NCI-H510A treated with DMSO at 0.1 percent for 48 hours (cell line): ENCODE measurements around the gene RCAN3.
A peak's percentile ranks its signal among the peaks of the same experiment; 100 is the strongest.
"Not testable (repeated sequence)": the region's sequence is repeated elsewhere in the genome, so short reads cannot be mapped to it uniquely, and the experiment has no call there.

Experiments used
- DNase-seq: peaks from one replicate; lab custom pipeline; 2025; lab: John Stamatoyannopoulos, UW

RCAN3 gene

DNA sequence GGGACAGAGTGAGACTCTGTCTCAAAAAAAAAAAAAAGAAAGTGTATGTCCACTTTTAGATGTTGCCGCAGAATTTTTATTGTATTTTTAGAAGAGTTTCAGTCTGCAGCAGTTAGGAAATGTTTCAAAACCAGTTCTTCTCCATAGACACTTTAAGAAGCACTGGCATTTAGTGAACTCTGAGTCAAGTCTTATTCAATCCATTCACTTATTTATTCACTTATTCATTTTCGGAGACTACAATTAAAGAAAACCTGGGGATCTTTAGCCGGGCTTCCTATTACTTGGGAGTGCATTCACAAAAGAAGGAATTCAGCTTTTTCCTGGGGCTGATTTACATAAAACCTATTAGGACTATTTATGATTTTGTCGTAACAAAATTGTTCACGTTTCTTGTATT is 12.3 kb downstream of the RCAN3 start:
- no peak for DNase-seq

DNA sequence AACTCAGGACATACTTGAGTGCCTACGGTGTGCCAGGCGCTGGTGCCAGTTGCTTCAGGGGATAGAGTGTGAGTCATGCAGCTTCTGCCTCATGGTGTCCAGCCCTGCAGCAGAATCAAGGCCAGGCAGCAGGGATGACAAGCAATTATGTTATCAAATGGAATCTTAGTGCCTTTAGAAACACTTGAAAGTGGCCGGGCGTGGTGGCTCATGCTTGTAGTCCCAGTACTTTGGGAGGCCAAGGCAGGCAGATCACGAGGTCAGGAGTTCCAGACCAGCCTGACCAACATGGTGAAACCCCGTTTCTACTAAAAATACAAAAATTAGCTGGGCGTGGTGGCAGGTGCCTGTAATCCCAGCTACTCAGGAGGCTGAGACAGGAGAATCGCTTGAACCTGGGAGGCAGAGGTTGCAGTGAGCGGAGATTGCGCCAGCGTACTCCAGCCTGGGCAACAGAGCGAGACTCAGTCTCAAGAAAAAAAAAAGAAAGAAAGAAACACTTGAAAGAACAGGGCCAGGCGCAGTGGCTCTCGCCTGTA is 13.1 kb downstream of the RCAN3 start:
- DNase-seq, result not testable (repeated sequence)

DNA sequence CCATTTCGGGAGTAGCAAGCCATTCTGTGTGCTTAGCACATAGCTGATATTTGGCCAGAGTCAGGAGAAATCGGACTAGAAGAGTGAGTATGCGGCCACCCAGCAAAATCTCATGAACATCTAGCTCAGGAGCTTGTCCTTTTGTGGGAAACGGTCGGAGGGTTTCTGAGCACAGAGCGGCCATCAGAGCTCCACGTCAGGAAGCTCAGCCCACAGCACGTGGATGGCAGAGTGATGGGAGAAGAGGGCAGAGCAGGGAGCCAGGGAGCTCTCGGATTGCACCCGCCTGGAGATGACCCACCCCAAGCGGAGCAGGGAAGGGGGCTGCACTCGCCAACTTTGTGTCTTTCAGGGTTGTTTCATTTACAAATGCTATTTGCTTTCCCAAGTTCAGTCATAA is 13.9 kb downstream of the RCAN3 start:
- DNase-seq, result no peak

DNA sequence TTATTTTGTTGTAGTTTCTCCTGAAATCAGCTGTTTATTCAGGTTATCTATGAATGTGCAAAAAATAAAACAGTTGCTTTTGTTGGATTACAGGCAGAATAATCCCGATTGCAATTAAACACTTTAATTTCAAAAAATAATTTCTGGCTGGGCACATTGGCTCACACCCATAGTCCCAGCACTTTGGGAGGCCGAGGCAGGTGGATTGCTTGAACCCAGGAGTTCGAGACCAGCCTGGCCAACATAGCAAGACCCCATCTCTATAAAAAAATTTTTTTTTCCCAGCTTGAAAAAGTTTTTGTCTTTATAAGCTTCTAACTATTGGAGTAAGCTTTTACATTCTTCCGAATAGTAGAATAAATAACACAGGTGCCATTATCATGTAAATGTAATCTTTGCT is 15.3 kb downstream of the RCAN3 start:
- no peak for DNase-seq

DNA sequence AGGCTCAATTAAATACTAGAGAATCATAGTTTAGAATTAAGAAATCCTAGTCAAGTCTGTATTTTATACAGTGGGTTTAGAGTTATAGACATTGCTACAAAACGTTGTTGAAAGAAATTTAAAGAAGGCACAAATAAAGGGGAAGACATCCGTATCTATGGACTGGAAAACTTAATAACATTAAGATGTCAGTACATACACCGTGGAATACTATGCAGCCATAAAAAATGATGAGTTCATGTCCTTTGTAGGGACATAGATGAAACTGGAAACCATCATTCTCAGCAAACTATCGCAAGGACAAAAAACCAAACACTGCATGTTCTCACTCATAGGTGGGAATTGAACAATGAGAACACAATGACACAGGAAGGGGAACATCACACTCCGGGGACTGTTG is 17.6 kb downstream of the RCAN3 start:
- DNase-seq, result not testable (repeated sequence)

DNA sequence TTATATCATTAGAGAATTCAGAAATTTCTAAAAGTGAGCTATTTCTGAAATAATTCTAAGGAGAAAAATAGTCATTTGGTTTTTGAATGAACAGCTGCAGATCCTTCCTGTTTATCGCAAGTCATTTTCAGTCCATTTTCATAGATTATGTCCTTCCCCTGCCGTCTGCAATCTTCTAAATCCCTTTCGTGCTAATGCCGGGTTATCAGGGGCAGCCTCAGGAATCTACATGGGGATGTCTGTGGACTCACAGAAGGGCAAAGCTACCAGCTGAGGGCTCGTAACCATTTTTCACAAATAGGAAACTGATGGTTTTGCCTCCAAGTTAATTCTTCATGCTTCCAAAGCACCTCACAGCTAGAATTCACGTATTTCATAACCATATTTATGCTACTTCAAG is 23.0 kb downstream of the RCAN3 start:
- no peak for DNase-seq

DNA sequence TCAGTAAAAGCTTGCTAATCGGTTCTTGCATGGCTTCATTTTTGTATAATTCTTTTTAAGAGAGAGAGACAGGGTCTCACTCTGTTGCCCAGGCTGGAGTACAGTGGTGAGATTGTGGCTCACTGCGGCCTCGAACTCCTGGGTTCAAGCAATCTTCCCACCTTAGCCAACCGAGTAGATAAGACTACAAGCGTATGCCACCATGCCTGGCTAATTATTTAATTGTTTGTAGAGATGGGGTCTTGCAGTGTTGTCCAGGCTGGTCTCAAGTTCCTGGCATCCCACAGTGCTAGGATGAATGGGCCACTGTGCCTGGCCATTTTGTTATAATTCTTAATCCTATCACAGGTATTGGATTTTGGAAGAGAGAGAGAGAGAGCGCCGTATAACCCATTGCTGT is 23.4 kb downstream of the RCAN3 start:
- DNase-seq, result no peak

DNA sequence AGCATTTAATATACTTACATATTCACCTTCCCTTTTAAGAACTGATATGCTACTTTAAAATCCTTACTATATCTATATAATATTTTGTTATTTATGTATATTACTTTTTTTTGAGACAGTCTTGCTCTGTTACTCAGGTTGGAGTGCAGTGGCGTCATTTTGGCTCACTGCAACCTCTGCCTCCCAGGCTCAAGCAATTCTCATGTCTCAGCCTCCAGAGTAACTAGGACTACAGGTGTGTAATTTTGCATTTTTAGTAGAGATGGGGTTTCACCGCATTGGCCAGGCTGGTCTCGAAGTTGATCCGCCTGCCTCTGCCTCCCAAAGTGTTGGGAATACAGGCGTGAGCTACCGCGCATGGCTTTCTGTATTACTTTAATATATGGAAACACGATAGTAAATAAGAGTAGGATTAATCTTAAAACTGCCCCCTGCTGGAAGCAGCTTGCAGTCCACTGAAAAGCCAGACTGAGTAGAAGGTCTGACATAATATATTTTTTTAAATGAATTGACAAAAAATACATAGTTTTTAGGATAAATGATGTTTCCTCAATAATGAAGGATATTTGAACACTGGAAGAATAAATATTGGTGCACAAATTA is 24.4 kb downstream of the RCAN3 start:
- DNase-seq, result no peak

DNA sequence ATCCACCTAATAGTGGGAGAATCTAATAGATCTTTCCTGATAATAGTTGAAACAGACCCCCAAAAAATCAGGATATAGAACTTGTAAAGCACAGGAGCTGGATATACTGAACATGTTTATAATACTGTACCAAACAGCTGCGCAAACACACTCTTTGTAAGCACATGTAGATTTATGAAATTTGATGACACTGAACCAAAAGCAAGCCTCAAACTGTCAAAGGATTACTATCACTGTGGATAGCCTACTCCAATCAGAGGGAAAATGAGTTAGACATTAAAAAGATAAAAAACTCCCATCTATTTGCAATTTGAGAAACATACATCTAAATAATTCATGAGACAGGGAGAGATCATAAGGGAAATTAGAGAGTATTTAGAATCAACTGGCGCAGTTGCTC is 26.1 kb downstream of the RCAN3 start:
- peak; percentile 69 for DNase-seq

DNA sequence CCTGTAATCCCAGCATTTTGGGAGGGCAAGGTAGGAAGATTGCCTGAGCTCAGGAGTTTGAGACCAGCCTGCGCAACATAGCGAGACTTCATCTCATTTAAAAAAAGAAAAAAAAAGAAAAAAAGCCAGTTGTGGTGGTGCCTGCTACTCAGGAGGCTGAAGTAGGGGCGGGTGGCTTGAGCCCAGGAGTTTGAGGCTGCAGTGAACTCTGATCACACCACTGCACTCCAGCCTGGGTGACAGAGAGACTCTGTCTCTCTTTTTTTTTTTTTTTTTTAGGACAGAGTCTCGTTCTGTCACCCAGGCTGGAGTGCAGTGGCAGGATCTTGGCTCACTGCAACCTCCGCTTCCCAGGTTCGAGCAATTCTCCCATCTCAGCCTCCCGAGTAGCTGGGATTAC is 26.7 kb downstream of the RCAN3 start:
- not testable (repeated sequence) for DNase-seq

DNA sequence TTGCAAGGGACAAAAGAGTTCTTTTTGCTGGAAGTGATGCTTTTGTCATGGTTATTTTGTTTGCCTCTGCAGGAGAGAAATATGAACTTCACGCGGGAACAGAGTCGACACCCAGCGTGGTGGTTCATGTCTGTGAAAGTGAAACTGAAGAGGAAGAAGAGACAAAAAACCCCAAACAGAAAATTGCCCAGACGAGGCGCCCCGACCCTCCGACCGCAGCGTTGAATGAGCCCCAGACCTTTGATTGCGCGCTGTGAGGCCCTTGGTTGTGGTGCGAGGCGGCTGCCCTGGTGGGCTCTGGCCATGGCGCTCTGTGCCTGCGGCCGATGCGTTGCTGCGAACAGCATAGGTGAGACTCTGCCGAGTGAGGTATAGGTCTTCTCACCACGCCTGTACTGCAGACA is 32.4 kb downstream of the RCAN3 start:
- DNase-seq, result no peak

DNA sequence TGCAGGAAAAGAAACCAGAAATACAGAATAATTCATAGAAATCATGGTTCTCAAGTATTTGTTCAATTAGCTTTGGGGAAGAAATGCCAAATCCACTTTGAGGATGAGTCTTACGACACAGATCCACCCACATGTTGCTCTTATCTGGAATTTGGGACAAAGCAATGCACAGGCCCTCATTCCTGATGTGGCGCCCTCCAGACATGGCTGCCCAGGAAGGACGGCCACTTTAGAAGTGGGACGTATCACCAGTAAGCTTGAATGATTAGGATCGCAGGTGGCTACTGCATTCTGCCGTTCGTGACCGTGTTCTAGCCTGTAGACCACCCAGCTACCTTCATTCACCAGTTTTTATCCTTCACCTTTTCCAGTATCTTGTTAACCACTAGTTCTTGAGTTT is 33.1 kb downstream of the RCAN3 start:
- no peak for DNase-seq

DNA sequence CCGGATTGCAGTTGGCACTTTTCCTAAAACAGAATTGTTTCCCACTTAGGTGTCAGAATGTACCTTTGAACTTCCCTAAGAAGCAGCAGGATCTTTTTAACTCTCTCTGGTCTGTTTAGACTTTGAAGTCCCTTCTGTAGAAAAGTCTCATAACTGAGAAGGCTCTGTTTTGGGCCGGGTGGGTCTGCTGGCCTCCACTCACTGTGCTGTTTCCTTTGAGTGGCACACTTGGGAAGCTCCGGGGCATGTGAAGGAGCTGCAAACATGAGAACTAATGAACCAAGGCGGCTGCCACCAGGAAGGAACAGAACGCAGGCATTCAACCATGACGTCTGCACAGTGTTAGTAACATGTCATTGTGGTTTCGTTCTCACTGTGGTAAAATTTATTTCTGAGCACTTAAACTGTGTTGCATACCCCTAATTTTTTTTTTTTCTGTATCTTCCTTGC is 33.8 kb downstream of the RCAN3 start:
- peak; percentile 72 for DNase-seq

DNA sequence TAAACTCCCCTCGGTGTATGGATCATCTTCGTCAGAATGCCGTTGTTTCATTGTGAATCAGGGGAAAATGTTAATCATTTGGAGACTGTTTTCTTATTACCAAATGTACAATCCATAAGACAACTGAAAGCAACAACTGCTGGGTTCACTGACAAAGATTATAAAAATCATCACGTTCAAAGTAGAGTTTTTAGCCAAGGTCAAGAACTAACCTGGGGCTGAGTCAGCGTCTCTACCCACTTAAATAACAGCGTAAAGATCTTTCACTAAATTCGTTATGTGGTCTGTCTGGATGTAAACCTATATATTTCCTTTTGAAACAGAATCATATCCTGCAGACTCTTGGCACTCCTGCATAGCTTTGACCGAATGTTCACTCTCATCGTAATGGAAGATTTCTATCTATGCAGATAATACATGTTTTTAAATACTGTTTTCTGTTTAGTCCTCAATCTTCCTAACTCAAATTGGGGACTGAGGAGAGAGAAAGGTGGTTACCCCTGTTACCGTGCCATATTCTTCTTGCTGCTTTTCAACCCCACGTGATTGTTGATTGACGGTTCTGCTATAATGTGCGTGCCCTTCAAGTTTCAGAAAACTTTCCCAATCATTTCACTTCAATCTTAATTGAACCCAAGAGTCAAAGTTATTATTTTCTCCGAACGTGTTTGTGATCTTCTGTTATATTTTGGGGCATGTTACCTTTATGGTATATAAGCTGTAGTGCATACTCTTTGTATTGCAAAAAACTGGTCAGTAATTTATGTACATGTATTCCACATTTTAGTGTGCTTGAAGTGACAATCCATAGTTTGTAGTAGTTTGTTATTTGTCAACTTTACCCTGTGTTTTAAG is 37.6 kb downstream of the RCAN3 start:
- DNase-seq, result no peak

DNA sequence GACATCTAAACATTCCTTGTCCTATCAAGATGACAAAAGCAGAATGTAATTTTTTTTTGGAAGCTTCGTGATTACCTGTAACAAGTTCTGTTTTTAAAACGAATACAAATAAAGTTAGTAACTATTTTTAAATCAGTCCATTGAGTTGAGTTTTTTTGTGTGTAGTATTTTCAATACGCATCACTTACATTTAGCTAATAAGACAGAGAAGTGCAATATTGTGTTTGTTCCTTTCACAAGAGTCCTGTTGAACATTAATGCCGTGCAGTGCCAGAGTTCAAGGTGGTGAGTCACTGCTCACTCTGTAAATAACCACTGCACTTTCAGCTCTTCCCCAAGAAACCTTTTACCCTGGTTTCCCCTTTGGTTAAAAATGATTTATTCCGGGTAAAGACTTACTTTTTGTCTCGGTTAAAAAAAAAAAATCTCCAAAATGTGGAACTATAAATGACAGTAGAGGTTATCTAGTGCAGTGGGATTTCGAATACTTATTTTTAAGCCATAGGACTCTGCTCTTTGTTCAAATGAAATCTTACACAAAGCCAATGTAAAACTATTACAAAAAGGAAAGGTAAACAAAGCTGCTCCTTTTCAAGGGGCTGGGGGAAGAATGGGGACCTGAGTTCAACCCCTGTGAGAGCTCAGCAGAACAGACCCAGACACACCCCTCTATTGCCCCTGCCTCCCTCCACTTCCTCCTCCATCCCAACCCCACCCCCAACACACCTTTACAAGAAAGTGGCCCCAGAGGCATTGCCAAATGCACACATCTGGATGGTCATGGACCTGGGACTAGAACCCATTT is 38.5 kb downstream of the RCAN3 start:
- DNase-seq, result peak; percentile 34

DNA sequence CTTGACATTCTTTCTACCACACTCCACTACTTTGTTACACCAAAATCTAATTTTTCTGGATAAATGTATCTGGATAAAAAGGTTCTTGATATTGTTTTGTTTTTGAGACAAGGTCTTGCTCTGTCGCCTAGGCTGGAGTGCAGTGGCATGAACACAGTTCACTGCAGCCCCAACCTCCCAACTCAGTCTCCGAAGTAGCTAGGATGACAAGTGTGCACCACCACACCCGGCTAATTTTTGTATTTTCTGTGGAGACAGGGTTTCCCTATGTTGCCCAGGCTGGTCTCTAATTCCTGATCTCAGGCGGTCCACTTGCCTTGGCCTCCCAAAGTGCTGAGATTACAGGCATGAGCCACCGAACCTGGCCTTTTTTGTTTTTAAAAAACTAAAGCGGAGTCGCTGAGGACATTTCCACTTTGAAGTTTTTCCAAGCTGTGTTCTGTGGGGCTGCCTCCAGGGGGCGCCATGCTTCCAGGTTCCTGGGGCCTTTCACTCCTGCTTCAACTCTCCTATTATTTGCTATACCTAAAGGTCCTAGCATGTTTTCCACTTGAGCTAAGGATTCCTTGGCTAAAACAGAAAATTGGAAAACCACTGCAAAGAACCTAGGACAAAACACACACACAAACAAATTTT is 39.2 kb downstream of the RCAN3 start:
- no peak for DNase-seq

DNA sequence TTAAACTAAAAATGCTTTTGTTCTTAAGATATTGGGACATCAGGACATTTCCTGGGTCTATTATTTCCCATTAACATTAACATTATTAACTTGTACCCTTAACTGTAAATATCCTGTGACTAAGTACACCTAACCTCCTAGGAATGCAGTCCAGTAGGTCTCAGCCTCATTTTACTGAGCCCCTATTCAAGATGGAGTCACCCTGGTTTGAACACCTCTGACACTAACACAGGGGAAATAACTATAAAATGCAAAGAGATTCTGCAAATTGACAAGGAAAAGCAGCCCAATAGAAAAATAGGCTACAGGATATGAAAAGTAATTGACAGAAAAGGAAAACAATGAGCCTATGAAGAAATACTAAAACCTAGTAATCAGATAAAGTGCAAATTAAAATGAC is 41.6 kb downstream of the RCAN3 start:
- no peak for DNase-seq

DNA sequence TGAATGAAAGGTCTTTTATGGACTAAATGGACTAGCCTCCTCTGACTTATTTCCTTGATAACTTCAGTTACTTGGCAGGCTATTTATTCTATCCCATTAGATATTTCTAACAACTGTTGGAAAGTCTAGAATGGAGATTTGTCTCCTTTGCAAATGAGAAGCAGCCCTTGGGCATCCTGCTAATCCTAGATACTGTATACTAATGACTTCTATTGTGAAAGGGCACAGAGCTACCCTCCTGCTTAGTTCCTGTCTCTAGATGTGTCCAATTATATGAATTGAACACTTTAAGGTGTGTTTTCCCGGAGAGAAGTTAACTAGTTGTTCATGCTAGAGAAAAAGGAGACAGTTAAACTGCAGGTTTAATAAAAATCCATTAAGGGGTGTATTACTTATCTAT is 43.0 kb downstream of the RCAN3 start:
- no peak for DNase-seq

DNA sequence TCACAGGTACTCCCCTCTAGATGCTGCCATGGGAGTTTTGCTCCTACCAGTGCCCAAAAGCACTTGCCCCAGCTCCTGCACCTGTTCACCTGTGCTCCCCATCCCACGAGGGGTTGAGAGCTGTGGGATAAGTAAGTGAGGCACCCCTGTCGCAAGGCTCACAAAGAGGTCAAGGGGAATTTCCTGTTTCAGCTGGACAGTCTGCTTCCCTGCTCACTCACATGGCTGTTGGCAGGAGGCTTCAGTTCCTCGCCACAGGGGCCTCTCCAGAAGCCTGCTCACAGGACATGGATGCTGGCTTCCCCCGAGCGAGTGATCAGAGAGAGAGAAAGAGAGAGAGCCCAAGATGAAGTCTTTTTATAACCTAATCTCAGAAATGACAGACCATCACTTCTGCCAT is 44.6 kb downstream of the RCAN3 start:
- no peak for DNase-seq

DNA sequence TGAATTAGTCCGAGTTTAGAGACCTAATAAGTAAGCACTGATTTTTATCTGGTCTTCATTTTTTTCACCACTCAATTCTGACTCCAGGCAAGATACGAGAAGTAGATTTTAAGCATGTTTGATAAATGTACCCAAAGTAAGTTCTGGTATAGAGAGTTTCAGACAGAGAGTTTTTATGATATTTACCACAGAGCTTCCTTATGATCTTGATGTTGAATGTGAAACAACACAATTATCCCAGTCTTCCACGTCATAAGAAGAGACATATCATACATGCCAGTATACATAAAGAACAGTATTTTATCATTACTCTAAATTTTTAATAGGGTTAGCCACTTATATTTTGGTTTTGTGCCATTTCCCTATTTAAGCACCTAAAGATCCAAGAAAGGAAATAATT is 45.4 kb downstream of the RCAN3 start:
- DNase-seq, result no peak

DNA sequence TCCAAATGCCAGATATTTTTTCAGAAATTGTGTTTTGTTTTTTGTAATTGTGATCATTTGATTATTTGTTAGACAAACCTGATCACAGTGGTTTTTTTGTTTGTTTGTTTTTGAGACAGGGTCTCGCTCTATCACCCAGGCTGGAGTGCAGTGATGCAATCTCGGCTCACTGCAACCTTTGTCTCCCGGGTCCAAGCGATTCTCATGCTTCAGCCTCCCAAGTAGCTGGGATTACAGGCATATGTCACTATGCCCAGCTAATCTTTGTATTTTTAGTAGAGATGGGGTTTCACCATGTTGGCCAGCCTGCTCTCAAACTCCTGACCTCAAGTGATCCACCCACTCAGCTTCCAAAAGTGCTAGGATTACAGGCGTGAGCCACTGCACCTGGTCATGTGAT is 46.6 kb downstream of the RCAN3 start:
- not testable (repeated sequence) for DNase-seq

DNA sequence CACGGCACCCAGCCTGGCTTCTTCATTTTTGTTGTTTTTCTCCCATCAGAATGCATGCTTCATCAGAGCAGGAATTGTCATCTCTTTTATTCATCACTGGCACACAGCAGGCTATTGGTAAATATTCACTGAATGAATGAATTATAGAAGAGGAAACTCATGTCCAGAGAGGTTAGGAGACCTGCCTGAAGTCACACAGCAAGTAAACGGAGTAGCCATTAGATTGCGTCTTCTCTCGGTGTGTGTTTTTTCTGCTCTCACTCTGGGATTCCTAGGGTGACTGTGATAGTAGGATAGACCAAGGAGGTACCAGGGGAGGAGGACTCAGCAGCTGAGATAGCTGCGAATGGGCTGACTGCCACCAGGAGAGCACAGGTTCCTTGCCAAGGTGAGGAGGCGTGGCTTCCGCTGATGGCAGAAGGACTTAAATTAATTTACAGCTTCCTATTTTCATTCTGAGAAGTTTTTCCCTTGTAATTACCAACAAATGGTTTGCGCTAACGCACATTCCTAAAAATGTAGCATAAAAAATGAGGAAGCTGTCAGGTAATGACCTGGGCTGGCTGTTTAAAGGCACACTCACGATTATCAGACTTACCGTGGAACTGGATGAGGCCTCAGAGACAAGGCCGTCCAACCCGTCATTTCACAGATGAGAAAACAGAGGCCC is 48.8 kb downstream of the RCAN3 start:
- DNase-seq, result no peak
